WTC11 (cell line): ENCODE results near the gene RMND5B. TPM values are rescaled to one million over a fixed set of nuclear protein-coding genes. Genes with fewer than 3 reads are reported as not detected.

Experiments used
- ATAC-seq: fragments of 200-7000 bp; cut with Tn5 transposase; 2 replicates; pipeline ENCODE4 v1.10.0; 2021; ENCODE audit warnings: mild to moderate bottlenecking, moderate library complexity
- CTCF ChIA-PET: fragments of 300-600 bp; sonication (Branson Sonifier 250); formaldehyde crosslinking; loops from one replicate; lab custom pipeline; 2021; ENCODE audit warnings: antibody characterized with exemption; lab: Charles Lee
- POLR2A ChIA-PET: fragments of 350-600 bp; sonication (Branson Sonifier 250); formaldehyde crosslinking; loops from one replicate; lab custom pipeline; 2021; ENCODE audit warnings: antibody characterized with exemption; lab: Charles Lee
- DNase-seq: peaks from one replicate; pipeline ENCODE4 v3.0.0; 2021; ENCODE audit warnings: low spot score
- H3K27ac Mint-ChIP-seq: 2 replicates; pipeline ENCODE4 v1.8.0; 2021; ENCODE audit warnings: mixed read lengths
- H3K27me3 Mint-ChIP-seq: 2 replicates; pipeline ENCODE4 v1.8.0; 2021; ENCODE audit warnings: low read depth, mild to moderate bottlenecking, moderate library complexity, mixed read lengths
- H3K36me3 Mint-ChIP-seq: 2 replicates; pipeline ENCODE4 v1.8.0; 2021; ENCODE audit warnings: mixed read lengths
- H3K4me1 Mint-ChIP-seq: 2 replicates; pipeline ENCODE4 v1.8.0; 2022; ENCODE audit warnings: mixed read lengths
- H3K4me3 Mint-ChIP-seq: 2 replicates; pipeline ENCODE4 v1.8.0; 2021; ENCODE audit warnings: mild to moderate bottlenecking, moderate library complexity, mixed read lengths
- H3K9me3 Mint-ChIP-seq: 2 replicates; pipeline ENCODE4 v1.8.0; 2021; ENCODE audit warnings: mixed read lengths
- ARID4B ChIP-seq: sonication (generic); formaldehyde crosslinking; IDR thresholded peaks from 2 replicates; pipeline ENCODE4 v1.8.0; 2023; ENCODE audit warnings: missing genetic modification reagents, mild to moderate bottlenecking, borderline replicate concordance
- CREB1 ChIP-seq: sonication (generic); formaldehyde crosslinking; IDR thresholded peaks from 2 replicates; pipeline ENCODE4 v1.8.0; 2023; ENCODE audit warnings: mild to moderate bottlenecking, missing genetic modification reagents
- CTCF ChIP-seq: fragments of 200-600 bp; IDR thresholded peaks from 2 replicates; pipeline ENCODE4 v1.8.0; 2022; ENCODE audit warnings: antibody characterized with exemption
- ERG ChIP-seq: fragments of 250-450 bp; sonication (Bioruptor Pico); IDR thresholded peaks from 2 replicates; pipeline ENCODE4 v1.8.0; 2021; ENCODE audit warnings: mild to moderate bottlenecking
- FOXP1 ChIP-seq: sonication (generic); formaldehyde crosslinking; IDR thresholded peaks from 2 replicates; pipeline ENCODE4 v1.8.0; 2022; ENCODE audit warnings: missing genetic modification reagents, mild to moderate bottlenecking, moderate library complexity, borderline replicate concordance
- GABPB1 ChIP-seq: sonication (generic); formaldehyde crosslinking; IDR thresholded peaks from 2 replicates; pipeline ENCODE4 v1.8.1; 2023; ENCODE audit warnings: mild to moderate bottlenecking, missing genetic modification reagents
- HMGA2 ChIP-seq: fragments of 250-450 bp; sonication (Bioruptor Pico); IDR thresholded peaks from 2 replicates; pipeline ENCODE4 v1.4.0; 2021; ENCODE audit warnings: mild to moderate bottlenecking, moderate library complexity
- IRF2 ChIP-seq: sonication (generic); formaldehyde crosslinking; IDR thresholded peaks from 2 replicates; pipeline ENCODE4 v1.8.0; 2022; ENCODE audit warnings: low read depth, missing genetic modification reagents, borderline replicate concordance
- NFATC4 ChIP-seq: fragments of 250-450 bp; sonication (Bioruptor Pico); IDR thresholded peaks from 2 replicates; pipeline ENCODE4 v1.9.0; 2021; ENCODE audit warnings: mild to moderate bottlenecking
- NR1H2 ChIP-seq: sonication (generic); formaldehyde crosslinking; IDR thresholded peaks from 2 replicates; pipeline ENCODE4 v1.9.0; 2021; ENCODE audit warnings: mild to moderate bottlenecking, moderate library complexity, missing genetic modification reagents
- RELA ChIP-seq: sonication (generic); formaldehyde crosslinking; IDR thresholded peaks from 2 replicates; pipeline ENCODE4 v1.8.1; 2022; ENCODE audit warnings: missing genetic modification reagents, mild to moderate bottlenecking, borderline replicate concordance
- SP1 ChIP-seq: sonication (generic); formaldehyde crosslinking; conservative IDR thresholded peaks from 2 replicates; pipeline ENCODE4 v1.8.1; 2022; ENCODE audit warnings: missing genetic modification reagents
- ZMAT4 ChIP-seq: fragments of 250-450 bp; sonication (Bioruptor Pico); IDR thresholded peaks from 2 replicates; pipeline ENCODE4 v1.9.0; 2021; ENCODE audit warnings: mild to moderate bottlenecking
- ZNF281 ChIP-seq: sonication (generic); formaldehyde crosslinking; IDR thresholded peaks from 2 replicates; pipeline ENCODE4 v1.8.0; 2023; ENCODE audit warnings: mild to moderate bottlenecking, missing genetic modification reagents
- ZNF512 ChIP-seq: sonication (generic); formaldehyde crosslinking; IDR thresholded peaks from 2 replicates; pipeline ENCODE4 v1.8.1; 2022; ENCODE audit warnings: missing genetic modification reagents, borderline replicate concordance
- total RNA-seq: library from RNA; stranded (reverse); gene quantifications from 3 replicates; pipeline ENCODE4 v1.2.3, GENCODE V29; 2021

Gene RMND5B
- total RNA-seq, 1 experiment from 2014 or later: 93.3 TPM

DNA sequence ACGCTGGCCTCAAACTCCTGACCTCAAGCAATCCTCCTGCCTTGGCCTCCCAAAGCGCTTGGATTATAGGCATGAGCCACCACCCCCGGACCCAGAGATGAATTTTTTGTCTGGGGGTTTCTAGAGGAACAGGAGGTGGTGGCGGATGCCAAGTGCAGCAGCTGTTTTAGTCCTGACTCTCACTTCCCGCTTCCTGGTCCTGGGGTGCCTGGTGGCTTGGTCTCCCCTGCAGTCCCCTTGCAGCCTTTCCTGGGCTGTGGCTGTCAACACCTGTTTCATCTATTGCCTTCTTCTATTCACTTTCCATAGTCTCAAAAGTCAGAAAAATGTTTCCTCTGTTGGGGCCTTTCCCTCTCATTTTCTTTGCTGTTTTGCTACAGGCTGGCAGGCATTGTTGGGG is 29.4 kb downstream of the RMND5B start:
- CTCF ChIA-PET: interaction anchor here (1.1 kb wide), 1 partner anchor 85 kb away, joined by 3 read pairs; no protein-coding TSS in a partner anchor
- peaks cover 10% of the 10 kb centered on the region for H3K4me1 Mint-ChIP-seq
- no peak overlapping the region for H3K27ac Mint-ChIP-seq
- POLR2A ChIA-PET: no interaction called here
- H3K27me3 Mint-ChIP-seq: peaks cover 20% of the 10 kb centered on the region
- no peak overlapping the region for H3K4me3 Mint-ChIP-seq
- TF ChIP-seq GABPB1: no peak
- no peak for TF ChIP-seq NFATC4 (CRISPR knock-in tag)
- TF ChIP-seq CREB1 (CRISPR knock-in tag): no peak
- TF ChIP-seq ZMAT4: no peak
- no peak for TF ChIP-seq RELA (CRISPR knock-in tag)
- TF ChIP-seq NR1H2: no peak
- TF ChIP-seq ZNF281 (CRISPR knock-in tag): no peak
- TF ChIP-seq, all 79 proteins: peak for 0
- H3K36me3 Mint-ChIP-seq: no peaks in the 10 kb centered on the region
- no peak for DNase-seq
- no peaks in the 10 kb centered on the region for H3K9me3 Mint-ChIP-seq
- ATAC-seq: no peak

DNA sequence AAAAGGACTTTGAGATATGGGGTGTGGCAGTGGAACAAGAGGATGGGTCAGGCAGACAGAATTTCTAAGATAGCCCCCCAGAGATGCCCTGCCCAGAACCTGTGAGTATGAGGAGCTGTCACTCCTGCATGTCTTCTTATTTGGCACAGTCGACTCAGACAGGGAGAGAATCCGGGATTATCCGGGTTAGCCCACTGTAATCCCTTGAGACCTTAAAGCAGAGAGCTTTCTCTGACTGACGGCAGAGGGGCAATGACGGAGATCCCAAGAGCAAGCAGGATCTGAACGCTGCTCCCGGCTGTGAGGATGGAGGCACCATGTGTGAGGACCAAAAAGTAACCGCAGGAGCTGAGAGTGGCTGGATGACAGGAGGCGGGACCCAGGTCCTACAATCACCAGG is 31.7 kb downstream of the RMND5B start:
- H3K36me3 Mint-ChIP-seq: no peaks in the 10 kb centered on the region
- H3K9me3 Mint-ChIP-seq: no peaks in the 10 kb centered on the region
- POLR2A ChIA-PET: interaction anchor here (1.0 kb wide), 1 partner anchor 42 kb away, joined by 3 read pairs; the partner anchor contains the start of gene HNRNPAB
- no peak for ATAC-seq
- peaks cover 10% of the 10 kb centered on the region for H3K4me1 Mint-ChIP-seq
- CTCF ChIA-PET: interaction anchor here (0.9 to 1.7 kb wide), 2 partner anchors 86 to 87 kb away, joined by 3 to 9 read pairs; no protein-coding TSS in a partner anchor
- DNase-seq: no peak
- H3K27me3 Mint-ChIP-seq: peaks cover 20% of the 10 kb centered on the region
- TF ChIP-seq ERG (CRISPR knock-in tag): no peak
- H3K4me3 Mint-ChIP-seq: no peak overlapping the region
- H3K27ac Mint-ChIP-seq: no peak overlapping the region

DNA sequence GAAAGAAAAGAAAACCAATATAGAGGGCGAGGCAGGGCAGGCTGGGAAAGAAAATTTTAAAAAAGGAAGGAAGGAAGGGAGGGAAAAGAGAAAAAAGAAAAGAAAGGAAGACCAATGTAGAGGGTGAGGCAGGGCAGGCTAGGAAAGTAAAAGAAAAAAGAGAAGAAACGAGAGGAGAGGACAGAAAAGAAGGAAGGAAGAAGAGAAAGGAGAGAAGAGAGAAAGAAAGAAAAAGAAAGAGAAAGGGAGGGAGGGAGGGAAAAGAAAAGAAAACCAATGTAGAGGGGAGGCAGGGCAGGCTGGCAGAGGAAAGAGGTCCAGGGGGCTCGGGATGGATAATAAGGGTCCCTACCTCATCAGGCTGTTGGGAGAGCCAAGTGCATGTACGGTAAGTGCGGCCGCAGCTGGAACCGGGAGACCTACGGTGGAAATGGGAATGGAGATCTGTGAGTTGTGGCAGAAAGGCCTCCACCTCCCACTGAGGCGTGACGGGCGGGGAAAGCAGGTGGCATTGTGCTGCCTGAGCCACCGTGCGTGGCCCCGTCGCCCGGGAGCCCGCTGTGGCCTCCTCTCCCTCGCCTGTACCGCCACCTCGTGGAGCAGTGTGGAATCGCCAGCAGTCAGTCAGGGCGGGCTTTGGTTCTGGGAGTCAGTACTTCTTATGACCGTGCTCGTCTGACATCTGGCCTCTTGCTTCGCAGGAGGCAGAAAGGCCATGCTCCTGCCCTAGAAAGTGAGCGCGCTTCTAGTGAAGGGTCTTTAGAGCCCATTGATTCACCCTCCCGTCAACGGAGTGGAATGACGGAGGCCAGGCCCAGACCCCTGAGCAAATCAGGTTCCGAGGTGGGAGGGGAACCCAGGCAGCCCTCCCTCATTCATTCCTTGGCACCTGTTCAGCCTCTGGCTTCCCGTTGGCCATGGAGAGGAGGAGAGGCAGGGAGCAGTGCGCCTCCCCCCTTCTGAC is 33.2 kb downstream of the RMND5B start:
- H3K27ac Mint-ChIP-seq: peak overlapping the region; percentile 10
- ChIA-PET CTCF (interaction anchor here (0.6 to 0.9 kb wide), 4 partner anchors 11 to 427 kb away, joined by 3 to 4 read pairs (median 4); partner anchors contain the start of gene NHP2), POLR2A (no interaction called here)
- no peaks in the 10 kb centered on the region for H3K36me3 Mint-ChIP-seq
- H3K9me3 Mint-ChIP-seq: no peaks in the 10 kb centered on the region
- peaks cover 10% of the 10 kb centered on the region for H3K4me1 Mint-ChIP-seq
- peaks cover 20% of the 10 kb centered on the region for H3K27me3 Mint-ChIP-seq
- peak; percentile 97 for DNase-seq
- H3K4me3 Mint-ChIP-seq: peak overlapping the region; percentile 62
- peak; percentile 90 for ATAC-seq
- TF ChIP-seq SP1 (CRISPR knock-in tag): 0 out of 2 replicates have a peak, but pooled peaks have one; percentile 27
- no peak for TF ChIP-seq FOXP1 (CRISPR knock-in tag)
- no peak for TF ChIP-seq IRF2 (CRISPR knock-in tag)
- TF ChIP-seq CTCF: peak; percentile 94
- TF ChIP-seq HMGA2 (CRISPR knock-in tag): no peak
- 0 out of 2 replicates have a peak, but pooled peaks have one; percentile 23 for TF ChIP-seq ARID4B (CRISPR knock-in tag)
- TF ChIP-seq ZNF512: 0 out of 2 replicates have a peak, but pooled peaks have one; percentile 57
